A172 (cell line): ENCODE results near the gene DCTN2. TPM values are rescaled to one million over a fixed set of nuclear protein-coding genes. Genes with fewer than 3 reads are reported as not detected.
"Not testable (repeated sequence)": the region's sequence is repeated elsewhere in the genome, so short reads cannot be mapped to it uniquely, and the experiment has no call there.

Experiments
- DNase-seq: peaks from one replicate; pipeline ENCODE4 v3.0.0-alpha.2; 2015; ENCODE audit warnings: low spot score
- total RNA-seq: library from RNA; depleted of rRNA; stranded (reverse); fragments of >200 nt; shearing (Covaris generic); gene quantifications from 2 replicates; pipeline ENCODE4 v1.2.3, GENCODE V29; 2014; rRNA removed

Gene DCTN2
- total RNA-seq: 133 and 149 TPM in 2 replicates

DNA sequence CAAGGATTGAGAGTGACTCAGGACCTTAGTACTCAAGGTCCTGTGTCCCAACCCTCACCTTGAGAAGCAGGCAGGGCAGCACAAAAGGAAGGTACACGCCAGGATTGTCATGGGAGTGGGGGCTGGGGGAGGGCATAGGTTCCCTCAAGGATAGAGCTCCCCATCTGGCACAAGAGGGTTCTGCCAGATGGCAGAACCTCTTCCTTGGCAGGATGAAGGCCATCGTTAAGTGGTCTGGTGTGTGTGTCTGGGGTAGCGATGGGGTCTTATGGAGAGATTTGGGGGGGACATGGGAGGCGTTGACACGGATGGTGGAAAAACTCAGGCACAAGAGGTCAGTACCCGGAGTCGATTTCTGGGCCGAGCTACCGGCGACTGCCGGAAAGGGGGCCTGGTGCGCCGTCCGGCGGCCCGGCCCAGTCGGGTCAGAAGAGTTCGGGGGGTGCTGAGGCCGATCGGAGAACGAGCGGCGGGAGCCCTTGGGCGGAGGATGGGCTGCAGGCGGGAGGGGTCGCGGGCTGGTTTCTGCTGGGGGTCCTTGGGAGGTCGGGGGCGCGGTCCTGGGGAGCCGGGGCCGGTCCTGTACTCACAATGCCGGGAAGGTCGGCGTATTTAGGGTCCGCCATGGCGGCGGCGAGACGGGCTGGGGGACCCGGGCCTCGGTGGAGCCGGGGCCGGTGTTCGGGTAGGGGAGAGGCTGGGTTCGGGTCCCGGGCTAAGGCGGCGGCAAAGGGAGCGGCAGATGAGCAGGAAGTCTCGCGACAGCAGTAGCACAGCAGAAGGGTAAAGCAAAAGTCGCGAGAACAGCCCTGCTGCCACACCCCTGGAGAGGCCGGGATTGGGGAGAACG is at the start of gene DCTN2:
Gene DCTN2, minus strand, starts transcription at position 755 of the 850 bp plus-strand sequence. Its CDS starts 129 bp downstream, at position 626.
- peak; percentile 97 for DNase-seq

DNA sequence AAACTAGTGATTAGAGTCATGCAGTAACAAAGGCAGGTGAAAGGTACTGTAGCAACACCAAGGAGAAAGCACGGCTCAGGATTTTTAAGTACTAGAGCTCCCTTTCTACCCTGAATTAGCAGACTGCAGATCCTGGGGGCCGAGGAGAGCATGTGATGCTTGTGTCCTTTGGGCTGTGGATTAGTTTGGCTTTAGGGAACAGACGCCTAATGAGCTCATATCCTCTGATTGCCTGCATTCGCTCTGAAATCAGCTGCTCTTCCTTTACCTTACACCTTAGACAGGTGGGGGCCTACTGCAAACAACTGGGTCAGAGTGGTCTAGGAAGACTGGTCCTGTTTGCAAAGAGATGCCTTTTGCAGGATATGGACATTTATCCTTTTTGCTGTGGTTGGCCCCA is 46.2 kb upstream of the DCTN2 start:
- no peak for DNase-seq

DNA sequence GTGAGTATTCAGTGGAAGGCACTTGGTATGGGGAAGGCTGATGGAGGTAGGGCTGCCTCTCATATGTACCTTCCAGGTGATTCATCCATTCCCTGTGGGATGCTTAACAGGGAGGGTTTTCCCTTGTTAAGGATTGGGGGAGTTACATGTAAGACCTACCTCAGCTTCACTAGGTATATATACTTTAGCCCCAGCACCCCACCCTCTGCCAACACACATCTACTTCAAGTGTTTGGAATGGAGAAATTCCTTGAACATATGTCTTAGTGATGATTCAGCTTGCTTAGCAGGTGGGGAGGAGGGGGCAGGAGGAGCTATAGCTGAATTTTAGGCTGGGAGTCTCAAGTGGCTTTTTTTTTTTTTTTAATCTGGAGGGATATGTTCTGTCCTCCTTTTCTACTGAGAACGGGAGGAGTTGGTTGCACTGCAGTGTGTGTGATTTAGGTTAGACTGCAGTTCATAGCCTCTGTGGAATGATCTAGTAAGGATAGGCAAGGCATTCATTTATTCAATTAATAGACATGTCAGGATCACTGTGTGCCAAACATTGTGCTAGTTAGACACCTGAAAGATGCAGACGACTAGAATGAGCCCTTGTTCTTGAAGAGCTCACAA is 45.7 kb upstream of the DCTN2 start:
- no peak for DNase-seq

DNA sequence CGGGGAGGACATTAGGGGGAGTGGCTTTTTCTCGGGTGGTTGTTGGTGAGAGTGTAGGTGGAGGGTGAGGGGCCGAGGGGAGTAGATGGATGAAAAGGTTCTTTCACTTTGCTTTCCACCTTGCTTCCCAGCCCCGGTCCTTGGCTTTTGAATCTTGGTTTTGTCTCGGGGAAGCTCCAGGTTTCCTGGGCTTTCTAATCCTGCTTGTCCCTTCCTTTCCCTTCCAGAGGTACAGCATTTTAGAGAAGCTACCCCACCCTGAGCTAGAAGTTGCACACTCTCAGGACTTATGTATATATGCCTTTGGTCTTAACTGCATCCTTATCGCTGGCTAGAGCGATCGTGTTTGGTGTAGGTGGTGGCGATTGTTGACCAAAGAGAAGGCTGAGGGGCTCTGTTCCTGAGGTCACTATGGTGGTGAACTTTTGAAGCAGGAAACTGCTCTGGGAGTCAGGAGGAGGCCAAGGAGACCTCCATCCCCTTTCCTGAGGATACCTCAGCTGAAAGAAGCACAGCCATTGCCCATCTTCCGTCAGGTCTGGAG is 44.9 kb upstream of the DCTN2 start:
- DNase-seq: no peak

DNA sequence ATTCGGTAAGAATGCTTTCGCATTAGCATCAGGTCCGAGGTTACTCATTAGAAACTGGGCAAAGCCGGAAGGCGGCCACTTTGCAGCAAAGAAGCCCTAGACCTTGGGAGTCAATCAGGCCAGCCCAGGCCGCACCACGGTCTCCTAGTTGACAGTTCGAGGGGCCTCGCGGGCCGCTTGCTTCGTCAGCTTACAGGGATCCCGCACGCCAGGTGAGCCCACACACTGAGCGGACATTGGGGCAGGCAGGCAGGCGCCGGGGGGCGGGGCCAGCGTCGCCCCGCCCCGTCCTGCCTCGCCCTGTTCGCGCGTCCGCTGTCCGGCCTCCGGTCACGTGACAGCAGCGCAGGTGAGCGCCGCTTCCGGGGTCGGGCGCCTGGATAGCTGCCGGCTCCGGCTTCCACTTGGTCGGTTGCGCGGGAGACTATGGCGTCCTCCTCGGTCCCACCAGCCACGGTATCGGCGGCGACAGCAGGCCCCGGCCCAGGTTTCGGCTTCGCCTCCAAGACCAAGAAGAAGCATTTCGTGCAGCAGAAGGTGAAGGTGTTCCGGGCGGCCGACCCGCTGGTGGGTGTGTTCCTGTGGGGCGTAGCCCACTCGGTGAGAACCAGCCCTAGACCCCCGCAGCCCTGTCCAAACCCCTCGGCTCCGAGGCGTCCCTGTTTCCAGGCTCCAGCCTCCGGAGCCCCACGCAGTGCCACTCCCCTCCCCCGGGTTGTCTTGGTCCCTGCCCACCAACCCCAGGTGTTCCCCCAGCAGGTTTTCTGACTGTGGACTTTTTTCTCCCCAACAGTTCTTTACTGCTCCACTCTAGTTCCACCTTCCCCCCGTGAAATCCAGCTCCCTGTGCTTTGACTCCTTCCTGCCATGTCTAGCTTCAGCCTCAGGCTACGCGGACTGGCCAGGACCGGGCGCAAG is 44.1 kb upstream of the DCTN2 start, which contains the start of gene PIP4K2C:
Gene PIP4K2C, plus strand, starts transcription at position 329 of the 918 bp plus-strand sequence. Its CDS starts 98 bp downstream, at position 427.
- DNase-seq: peak; percentile 62

DNA sequence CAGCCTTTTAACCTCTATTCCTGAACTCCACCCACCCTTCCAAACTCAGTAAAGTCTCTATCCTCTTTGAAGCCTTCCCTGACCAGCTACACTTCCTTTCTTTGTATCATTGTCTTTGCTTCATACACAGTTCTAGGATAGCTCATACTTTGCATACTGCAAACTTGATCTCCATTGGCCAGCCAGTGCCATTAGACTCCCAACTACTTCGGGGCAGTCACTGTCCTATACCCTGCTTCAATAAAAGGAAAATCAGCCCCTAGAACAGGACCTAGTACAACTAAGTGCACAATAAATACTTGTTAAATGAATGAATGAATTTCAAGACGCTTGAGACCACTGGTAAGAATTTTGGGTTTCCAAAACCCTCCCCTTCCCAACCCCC is 43.5 kb upstream of the DCTN2 start:
- no peak for DNase-seq

DNA sequence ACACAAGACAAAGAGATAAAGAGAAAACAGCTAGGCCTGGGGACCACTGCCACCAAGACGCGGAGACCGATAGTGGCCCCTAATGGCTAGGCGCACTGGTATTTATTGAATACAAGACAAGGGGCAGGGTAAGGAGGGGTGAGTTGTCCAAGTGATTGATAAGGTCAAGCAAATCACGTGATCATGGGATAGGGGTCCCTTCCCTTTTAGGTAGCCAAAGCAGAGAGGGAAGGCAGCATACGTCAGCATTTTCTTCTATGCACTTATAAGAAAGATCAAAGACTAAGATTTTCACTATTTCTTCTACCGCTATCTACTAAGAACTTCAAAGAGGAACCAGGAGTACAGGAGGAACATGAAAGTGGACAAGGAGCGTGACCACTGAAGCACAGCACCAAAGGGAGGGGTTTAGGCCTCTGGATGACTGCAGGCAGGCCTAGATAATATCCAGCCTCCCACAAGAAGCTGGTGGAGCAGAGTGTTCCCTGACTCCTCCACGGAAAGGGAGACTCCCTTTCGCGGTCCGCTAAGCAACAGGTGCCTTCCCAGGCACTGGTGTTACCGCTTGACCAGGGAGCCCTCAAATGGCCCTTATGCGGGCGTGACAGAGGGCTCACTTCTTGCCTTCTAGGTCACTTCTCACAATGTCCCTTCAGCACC is 42.1 kb upstream of the DCTN2 start:
- not testable (repeated sequence) for DNase-seq

DNA sequence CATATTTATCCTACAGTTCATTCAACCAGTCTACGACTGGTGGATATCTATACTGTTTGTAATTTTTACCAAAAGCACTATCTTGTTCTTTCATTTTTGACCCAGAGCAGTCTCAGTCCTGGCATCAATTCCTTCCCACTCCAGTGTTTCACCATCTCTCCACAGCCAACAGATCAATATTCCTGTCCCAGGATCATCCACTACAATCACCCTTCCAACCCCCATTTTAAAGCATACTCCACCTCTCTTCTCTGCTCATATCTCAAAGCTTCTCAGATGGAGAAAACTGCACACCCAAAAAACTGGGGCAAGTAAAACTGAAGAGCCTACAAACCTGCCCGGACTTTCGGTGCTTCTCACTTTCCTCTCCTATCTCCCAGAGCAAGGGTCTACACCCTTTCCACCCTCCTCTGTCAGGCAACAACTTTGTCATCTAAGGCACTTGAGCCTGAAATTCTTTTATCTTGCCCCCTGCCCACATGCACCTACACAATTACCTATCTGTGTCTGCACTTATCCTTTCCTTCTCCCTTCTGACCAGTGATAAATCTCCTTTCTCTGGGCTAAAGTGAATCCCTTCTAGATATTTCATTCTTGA is 39.9 kb upstream of the DCTN2 start:
- no peak for DNase-seq

DNA sequence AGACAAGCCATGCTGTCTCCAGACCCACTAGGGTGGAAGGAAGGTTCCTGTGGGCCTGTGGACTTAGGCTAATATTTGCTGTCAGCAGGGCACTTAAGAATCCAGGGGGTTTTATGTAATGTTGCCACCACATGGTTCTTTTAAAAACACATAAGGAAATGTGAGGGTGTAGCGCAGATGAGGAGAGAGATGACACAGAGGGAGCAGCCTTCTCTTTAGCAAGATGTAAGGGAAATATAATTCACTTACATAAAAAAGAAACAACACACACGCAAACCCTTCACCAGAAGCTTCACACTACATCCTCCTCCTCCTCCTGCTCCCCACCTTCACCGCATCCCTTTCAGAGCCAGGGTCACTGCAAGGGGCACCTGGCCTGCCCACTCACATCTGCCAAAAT is 39.1 kb upstream of the DCTN2 start:
- no peak for DNase-seq

DNA sequence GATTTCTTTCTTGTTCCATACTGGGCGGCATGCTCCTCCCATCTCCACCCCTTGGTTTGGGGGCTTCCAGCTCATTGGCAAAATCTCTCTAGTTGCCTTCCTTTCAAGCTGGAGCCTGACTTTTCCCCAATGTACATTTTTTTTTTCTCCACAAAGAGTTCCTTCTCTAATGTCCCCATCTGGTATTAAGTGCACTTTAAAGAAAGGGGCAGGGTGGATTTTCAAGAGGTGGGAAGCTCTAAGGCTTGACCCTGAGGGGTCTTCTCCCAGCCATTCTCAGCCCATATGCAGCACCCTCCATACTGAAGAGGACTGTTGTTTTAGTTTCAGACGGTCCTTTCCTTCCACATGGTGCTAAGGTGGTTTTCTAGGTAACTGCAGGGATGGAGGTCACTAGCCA is 38.2 kb upstream of the DCTN2 start:
- no peak for DNase-seq

DNA sequence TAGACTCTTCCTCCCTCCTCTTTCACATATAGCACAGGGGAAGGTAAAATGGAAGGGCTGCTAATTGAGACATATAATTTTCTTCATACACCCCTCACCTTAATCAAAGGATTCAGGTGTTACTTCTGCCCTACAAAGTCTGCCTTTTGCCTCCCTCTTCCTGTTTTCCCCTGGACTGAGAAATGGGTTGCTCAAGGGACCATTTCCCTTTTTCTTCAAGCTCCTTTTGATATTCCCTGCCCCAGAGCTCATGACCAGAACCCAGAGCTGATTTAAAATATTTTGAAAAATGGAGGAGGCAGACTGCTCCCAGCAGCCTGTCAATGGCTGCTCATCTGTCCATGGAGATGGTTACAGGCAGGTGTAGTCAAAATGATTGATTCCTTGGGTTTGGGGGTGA is 37.7 kb upstream of the DCTN2 start:
- no peak for DNase-seq

DNA sequence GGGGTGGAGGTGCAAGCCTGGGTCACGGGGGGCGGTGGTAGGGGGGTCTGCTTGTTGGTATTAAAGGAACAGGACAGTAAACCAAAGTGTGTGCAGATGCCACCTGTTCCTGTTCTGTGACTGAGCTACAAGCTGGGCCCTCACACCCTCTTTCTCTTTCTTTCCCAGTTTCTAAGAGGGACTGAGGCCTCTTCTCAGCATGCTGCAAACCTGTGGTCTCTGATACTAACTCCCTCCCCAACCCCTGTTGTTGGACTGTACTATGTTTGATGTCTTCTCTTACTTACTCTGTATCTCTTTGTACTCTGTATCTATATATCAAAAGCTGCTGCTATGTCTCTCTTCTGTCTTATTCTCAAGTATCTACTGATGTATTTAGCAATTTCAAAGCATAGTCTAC is 37.1 kb upstream of the DCTN2 start:
- no peak for DNase-seq

DNA sequence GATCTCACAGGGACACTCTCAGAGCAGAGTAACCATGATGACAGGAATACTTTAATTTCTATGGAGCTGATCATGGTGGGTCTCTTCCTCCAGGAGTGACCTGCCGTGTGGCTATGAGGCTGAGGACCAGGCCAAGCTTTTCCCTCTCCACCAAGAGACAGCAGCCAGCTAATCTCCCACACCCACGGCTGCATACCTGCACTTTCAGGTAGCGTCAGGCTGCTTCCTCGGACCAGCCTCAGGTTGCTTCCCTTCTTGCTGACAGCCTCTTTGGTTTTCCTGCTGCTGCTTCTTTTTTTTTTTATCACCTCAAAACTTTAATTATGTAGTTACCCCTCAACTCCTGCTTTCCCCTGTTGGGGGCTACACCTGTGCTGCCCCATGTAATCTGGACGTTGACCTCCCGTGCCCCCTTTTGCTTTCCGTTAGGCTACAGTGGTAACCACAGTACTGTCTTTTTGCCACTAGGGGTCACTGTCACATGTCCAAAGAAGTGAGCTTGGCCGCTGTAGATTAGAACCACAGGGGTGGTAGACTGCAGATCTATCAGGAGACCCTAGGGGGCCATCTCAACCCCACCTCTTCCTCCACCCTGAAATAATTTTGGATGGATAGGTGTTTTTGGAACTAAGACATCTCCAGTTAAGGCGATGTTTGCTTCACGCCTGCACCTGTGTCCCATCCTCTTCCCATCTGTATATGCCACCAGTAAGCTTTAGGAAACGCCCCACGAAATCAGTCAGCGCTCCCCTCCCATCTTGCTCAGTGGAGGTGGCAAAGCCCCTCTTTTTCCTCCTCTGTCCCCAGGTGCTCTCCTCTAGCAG is 36.2 kb upstream of the DCTN2 start:
- peak; percentile 66 for DNase-seq

DNA sequence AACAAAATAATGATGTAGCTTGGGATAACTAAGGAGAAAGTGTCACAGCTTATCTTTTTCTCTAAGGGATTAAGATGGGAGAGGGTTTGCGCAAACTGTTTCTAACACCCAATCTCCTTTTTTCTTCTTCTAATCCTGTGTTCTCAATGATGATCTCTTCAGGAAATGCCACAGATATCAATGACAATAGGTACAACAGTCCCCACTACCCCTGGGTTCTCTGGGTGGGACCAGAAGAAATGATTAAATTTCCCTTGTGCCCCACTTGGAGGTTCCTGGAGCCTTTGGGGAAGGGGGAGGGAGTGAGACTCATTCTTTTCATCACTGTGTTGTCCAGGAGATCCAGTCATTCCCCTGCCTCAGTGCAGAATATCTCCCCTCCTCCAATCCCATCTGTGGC is 35.4 kb upstream of the DCTN2 start:
- DNase-seq: no peak

DNA sequence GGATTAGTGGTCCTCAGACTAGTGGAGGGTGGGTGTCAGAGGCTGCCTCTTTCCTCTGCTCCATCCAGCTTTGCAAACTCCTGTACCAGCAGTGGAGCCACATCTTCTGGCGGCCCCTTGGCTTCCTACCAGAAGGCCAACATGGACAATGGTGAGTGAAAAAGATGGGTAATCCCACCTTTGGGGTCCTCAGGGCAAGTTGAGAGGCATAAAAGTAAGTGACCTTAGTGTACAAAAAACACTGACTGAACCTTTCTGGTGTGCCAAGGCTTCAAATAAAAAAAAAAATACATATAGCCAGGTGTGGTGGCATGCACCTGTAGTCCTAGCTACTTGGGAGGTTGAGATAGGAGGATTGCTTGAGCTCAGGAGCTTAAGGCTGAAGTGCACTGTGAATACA is 34.8 kb upstream of the DCTN2 start:
- no peak for DNase-seq

DNA sequence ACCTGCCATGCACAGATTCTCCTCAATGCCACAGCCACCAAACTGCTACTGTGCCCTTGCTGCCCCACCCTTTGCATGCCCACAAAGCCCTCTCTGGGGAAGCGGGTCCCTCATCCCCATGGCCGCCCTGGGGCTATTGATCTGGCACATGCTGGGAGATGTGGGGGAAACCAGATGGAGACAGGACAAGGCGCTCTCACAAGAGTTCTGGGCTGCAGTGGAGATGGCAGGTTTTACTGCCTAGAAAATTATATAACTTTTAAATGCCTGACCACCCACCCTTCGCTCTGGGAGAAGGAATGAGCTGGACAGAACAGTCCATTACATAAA is 33.4 kb upstream of the DCTN2 start:
- no peak for DNase-seq

DNA sequence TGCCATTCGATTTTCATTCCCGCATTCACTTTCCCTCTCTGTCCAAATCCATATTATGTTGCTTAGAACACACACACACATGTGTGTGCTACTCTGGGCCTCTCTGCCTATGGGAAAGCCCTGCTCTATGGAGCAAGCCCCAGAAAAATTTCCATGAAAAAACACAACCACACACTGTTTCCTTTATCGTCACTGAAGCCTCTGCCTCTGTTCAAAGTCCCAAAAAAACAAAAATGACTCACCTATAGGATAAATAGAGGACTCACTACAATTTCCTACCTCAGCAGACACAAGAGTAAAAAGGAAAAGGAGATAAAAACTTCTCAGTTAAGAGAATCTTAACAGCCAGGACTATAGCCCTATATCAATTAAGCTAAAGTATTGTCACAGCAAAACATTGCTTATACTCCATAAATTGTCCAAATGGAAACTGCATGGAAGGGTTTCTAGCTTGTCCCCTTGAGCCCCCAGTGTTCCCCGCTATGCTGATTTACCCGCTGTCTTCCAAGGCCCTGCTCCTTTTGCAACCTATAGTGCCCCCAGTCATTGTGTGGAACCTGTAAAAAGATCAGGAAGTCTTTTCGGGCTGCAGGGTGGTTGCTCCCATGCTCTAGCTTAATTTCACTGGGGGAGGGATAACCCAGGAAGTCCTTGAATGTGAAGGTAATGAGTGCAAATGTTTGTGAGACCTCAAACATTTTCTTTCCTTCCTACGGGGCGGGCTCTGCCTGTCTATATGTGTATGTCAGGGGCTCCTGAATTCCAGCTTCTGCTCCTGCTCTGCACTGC is 32.9 kb upstream of the DCTN2 start:
- no peak for DNase-seq

DNA sequence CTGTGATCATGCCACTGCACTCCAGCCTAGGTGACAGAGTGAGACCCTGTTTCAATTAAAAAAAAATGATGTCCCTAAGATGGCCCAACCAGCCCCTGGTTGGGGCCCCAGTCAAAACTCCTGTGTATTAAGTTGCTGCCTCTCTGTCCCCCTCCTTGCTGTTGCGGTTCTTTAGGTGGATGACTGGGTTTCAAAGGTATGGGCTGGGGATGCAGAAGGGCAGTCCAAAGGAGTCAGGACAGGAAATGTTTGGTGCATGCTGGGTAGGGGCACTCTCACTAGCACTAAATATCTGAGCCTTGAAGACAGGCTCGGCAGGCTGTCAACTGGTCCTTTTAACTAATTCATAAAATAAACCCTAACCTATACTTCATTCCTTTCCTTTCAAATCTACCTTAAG is 32.0 kb upstream of the DCTN2 start:
- no peak for DNase-seq

DNA sequence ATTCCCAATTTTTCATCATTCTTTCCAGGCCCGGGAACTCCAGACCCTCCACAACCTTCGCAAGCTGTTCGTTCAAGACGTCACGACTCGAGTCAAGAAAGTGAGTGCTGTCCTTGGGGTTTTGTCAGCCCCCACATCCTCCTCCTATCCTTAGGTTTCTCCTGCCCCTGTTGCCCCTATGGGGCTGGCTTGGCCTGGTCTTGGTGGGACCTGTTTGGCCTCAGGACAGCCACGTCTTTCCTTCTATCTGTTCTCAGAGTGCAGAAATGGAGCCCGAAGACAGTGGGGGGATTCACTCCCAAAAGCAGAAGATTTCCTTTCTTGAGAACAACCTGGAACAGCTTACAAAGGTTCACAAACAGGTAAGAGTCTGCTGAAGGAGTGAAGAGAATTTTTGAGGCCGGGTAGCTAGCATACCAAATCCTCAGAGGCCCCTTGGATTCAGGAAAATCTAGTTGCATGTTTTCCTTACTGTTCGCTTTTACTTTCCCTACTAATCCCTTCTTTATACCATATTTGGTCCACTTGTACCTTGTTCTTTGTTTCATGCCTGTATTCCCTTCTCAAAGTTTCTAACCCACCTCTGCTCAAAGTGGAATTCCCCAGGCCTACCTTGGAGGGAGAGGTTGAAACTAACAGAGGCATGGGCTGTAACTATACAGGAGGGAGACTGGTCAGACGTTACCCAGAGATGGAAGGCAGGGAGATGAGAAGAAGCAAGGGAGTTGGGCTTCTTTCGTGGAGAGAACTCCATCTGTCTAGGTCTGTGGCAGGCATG is 31.2 kb upstream of the DCTN2 start:
- DNase-seq: no peak
